Activated naive CD4-positive, alpha-beta T cell treated with anti-CD3 and anti-CD28 coated beads, Interleukin-2, amount 50 U/mL, for 24 hours (primary cell): ENCODE results near the gene OFD1.

ENCODE experiments used
- H3K27ac Mint-ChIP-seq: one replicate; pipeline ENCODE4 v1.8.0; 2021; ENCODE audit warnings: mild to moderate bottlenecking, mixed read lengths
- H3K27me3 Mint-ChIP-seq: one replicate; pipeline ENCODE4 v1.8.0; 2021; ENCODE audit warnings: mixed read lengths
- H3K36me3 Mint-ChIP-seq: one replicate; pipeline ENCODE4 v1.8.0; 2021; ENCODE audit warnings: mixed read lengths
- H3K4me1 Mint-ChIP-seq: one replicate; pipeline ENCODE4 v1.8.0; 2021; ENCODE audit warnings: mixed read lengths
- H3K4me3 Mint-ChIP-seq: one replicate; pipeline ENCODE4 v1.8.0; 2021; ENCODE audit warnings: mild to moderate bottlenecking, mixed read lengths
- H3K9me3 Mint-ChIP-seq: one replicate; pipeline ENCODE4 v1.8.0; 2021; ENCODE audit warnings: mixed read lengths

The OFD1 gene, protein sequence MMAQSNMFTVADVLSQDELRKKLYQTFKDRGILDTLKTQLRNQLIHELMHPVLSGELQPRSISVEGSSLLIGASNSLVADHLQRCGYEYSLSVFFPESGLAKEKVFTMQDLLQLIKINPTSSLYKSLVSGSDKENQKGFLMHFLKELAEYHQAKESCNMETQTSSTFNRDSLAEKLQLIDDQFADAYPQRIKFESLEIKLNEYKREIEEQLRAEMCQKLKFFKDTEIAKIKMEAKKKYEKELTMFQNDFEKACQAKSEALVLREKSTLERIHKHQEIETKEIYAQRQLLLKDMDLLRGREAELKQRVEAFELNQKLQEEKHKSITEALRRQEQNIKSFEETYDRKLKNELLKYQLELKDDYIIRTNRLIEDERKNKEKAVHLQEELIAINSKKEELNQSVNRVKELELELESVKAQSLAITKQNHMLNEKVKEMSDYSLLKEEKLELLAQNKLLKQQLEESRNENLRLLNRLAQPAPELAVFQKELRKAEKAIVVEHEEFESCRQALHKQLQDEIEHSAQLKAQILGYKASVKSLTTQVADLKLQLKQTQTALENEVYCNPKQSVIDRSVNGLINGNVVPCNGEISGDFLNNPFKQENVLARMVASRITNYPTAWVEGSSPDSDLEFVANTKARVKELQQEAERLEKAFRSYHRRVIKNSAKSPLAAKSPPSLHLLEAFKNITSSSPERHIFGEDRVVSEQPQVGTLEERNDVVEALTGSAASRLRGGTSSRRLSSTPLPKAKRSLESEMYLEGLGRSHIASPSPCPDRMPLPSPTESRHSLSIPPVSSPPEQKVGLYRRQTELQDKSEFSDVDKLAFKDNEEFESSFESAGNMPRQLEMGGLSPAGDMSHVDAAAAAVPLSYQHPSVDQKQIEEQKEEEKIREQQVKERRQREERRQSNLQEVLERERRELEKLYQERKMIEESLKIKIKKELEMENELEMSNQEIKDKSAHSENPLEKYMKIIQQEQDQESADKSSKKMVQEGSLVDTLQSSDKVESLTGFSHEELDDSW

DNA sequence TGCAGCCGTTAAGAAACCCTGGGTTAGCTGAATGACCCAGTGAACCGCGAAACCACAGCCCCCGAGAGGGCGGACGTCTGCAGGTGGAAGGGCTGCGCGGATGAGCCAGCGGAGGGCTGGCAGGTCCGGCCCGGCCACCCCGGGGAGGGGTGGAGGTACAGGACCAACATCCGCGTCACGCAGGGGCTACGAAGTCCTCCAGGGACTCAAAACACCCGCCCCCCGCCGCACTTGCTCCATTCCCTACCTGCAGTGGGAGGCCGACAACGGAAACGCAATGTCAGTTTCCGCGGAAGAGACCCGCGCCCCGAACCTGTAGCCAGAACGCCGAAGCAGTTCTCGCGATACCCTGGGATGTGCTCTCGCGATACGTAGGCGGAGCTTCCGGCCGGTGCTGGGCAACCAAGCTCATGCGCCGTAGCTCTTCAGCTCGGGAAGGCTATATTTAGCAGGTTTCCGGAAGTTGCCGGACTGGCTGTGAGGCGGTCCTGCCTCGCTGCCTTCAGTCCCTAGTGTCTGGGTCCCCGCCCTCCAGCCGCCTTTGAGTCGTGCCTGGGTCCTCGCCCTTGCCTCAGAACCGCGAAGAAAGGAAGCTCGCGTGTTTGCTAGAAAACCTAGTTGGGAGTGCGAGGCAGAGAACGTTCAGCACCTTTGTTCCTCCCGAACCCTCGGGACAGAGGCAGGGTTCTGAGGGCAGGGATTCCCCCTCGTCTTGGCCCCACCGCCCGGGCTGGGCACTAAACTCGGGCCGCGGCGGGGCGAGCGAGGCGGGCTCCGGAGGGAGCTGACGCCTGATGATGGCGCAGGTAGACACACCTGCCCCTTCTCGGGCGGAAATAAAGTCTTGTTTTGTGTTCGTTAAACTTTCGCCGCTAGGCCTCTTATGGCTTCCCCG, at the start of gene OFD1, which contains the start of gene TRAPPC2:
Gene OFD1 (plus strand): TSS at position 471 of the 895 bp plus-strand sequence. CDS start 324 bp downstream, at position 795.
Gene TRAPPC2 (minus strand): TSS at position 343 of the 895 bp plus-strand sequence. CDS start 14,657 bp downstream, outside the sequence.
- H3K27me3 Mint-ChIP-seq, result no peaks in the 10 kb centered on the region
- H3K36me3 Mint-ChIP-seq, result peaks cover 17% of the 10 kb centered on the region
- H3K4me1 Mint-ChIP-seq, result peaks cover 57% of the 10 kb centered on the region
- H3K4me3 Mint-ChIP-seq, result peak within 1 kb of the TSS; percentile 99
- H3K27ac Mint-ChIP-seq, result peak within 1 kb of the TSS; percentile 98
- no peaks in the 10 kb centered on the region for H3K9me3 Mint-ChIP-seq

GRCh38 chrX:13685126-13685763, 49.3 kb upstream of the OFD1 start:
- Mint-ChIP-seq H3K9me3 (no peaks in the 10 kb centered on the region), H3K4me1 (peaks cover 38% of the 10 kb centered on the region), H3K27ac (peak overlapping the region; percentile 89)

DNA sequence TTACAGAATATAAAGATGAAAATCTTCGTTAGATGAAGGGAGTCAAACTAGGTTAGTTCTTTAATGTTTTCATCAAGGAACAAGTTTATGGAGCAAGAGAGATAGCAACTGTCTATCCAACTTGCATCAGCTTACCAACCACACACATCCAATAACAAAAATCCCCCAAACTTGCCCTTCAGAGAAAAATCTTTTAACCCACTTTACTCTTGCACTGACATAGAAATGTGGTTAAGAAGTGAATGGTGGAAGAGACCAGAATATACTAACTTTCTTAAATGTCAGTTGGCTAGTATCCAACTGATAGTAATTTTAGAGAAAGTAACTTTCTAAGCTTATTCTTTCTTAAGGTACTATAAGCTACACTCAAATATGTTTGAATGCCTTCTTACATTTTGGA, 47.3 kb upstream of the OFD1 start:
- Mint-ChIP-seq H3K4me1 (peaks cover 51% of the 10 kb centered on the region), H3K9me3 (no peaks in the 10 kb centered on the region), H3K27me3 (no peaks in the 10 kb centered on the region), H3K36me3 (peaks cover 5% of the 10 kb centered on the region), H3K4me3 (peak overlapping the region; percentile 43), H3K27ac (peak overlapping the region; percentile 94)

More at GRCh38 chrX:13685126-13685763, 49.3 kb upstream of the OFD1 start:
- Mint-ChIP-seq H3K36me3 (peaks cover 5% of the 10 kb centered on the region), H3K4me3 (no peak overlapping the region), H3K27me3 (no peaks in the 10 kb centered on the region)

GRCh38 chrX:13688384-13688957, 46.1 kb upstream of the OFD1 start:
- Mint-ChIP-seq H3K27me3 (no peaks in the 10 kb centered on the region), H3K27ac (peak overlapping the region; percentile 96), H3K4me3 (peak overlapping the region; percentile 93), H3K36me3 (peaks cover 8% of the 10 kb centered on the region), H3K4me1 (peaks cover 64% of the 10 kb centered on the region), H3K9me3 (no peaks in the 10 kb centered on the region)

- no peaks in the 10 kb centered on the region for H3K9me3 Mint-ChIP-seq
- H3K4me1 Mint-ChIP-seq, result peaks cover 64% of the 10 kb centered on the region
- no peaks in the 10 kb centered on the region for H3K27me3 Mint-ChIP-seq
- peaks cover 5% of the 10 kb centered on the region for H3K36me3 Mint-ChIP-seq
- peak within 1 kb of the TSS; percentile 93 for H3K4me3 Mint-ChIP-seq
- H3K27ac Mint-ChIP-seq, result peak within 1 kb of the TSS; percentile 96
Measured at GRCh38 chrX:13688958-13689740, 45.4 kb upstream of the OFD1 start, which contains the start of gene RAB9A. Gene RAB9A (plus strand): TSS chrX:13689128. CDS start chrX:13708747, 19,619 bp downstream.

DNA sequence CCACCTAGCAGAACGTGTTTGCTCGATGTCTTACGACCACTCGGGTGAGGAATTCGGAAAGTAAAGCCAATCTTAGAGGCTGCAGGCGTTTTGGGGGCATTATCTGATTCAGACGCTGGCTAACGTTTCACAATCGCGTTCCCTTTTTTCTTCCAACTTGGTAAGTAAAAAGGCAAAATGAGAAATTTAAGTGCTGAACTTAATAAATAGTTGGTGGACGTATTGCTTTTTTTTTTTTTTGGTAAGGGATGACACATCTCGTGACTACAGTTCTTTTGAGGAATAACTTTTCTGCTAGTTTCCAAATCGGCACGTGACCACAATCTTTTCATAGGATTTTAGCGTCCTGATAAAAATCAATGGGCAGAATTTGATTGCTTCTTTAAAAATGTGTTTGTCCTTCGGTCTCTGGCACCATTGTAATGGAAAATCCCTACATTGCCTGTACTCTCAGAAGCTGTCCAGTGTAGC, 44.8 kb upstream of the OFD1 start:
- Mint-ChIP-seq H3K36me3 (peaks cover 5% of the 10 kb centered on the region), H3K4me3 (peak overlapping the region; percentile 93), H3K27me3 (no peaks in the 10 kb centered on the region), H3K4me1 (peaks cover 61% of the 10 kb centered on the region), H3K27ac (peak overlapping the region; percentile 96), H3K9me3 (no peaks in the 10 kb centered on the region)

- no peaks in the 10 kb centered on the region for H3K27me3 Mint-ChIP-seq
Measured at GRCh38 chrX:13690836-13691235, 43.7 kb upstream of the OFD1 start.

GRCh38 chrX:13691841-13692371, 42.6 kb upstream of the OFD1 start:
- Mint-ChIP-seq H3K4me1 (peaks cover 68% of the 10 kb centered on the region), H3K36me3 (peaks cover 3% of the 10 kb centered on the region), H3K27ac (peak overlapping the region; percentile 59)

More at GRCh38 chrX:13690836-13691235, 43.7 kb upstream of the OFD1 start:
- Mint-ChIP-seq H3K4me3 (peak overlapping the region; percentile 93), H3K27ac (peak overlapping the region; percentile 96), H3K9me3 (no peaks in the 10 kb centered on the region), H3K36me3 (peaks cover 3% of the 10 kb centered on the region), H3K4me1 (peaks cover 61% of the 10 kb centered on the region)

GRCh38 chrX:13692771-13693231, 41.7 kb upstream of the OFD1 start:
- Mint-ChIP-seq H3K4me3 (peak overlapping the region; percentile 53), H3K27ac (peak overlapping the region; percentile 85), H3K9me3 (no peaks in the 10 kb centered on the region), H3K4me1 (peaks cover 67% of the 10 kb centered on the region), H3K27me3 (no peaks in the 10 kb centered on the region), H3K36me3 (peaks cover 4% of the 10 kb centered on the region)

More at GRCh38 chrX:13691841-13692371, 42.6 kb upstream of the OFD1 start:
- H3K9me3 Mint-ChIP-seq, result no peaks in the 10 kb centered on the region
- peak overlapping the region; percentile 54 for H3K4me3 Mint-ChIP-seq
- no peaks in the 10 kb centered on the region for H3K27me3 Mint-ChIP-seq

DNA sequence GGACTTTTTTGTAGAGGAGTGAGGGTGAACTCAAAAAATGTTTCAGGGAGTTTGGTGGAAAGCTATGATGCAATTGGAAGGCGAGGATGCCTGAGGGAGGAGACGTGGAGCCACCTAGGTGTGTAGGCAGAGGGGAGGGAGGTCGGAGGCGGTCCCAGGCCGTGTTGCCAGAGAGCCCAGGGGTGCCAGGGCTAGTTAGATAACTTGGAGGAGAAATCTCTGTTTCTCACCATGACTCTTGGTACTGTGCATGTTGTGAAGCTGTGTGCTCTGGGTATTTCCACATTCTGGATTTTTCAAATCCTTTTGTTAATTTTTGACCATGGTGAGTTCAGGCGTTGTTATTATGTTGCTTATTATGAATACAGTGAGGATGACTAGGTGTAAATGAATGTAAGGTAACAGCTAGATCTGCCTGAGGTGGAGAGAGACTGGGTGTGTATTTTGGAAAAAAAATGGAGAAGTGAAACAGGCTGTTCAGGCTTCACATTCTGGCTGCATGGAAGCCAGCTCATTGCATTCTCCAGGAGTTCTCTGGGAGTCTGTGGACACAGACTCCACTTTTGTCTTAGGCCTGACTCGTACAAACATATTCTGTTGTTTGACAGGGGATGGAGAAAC, 41.1 kb upstream of the OFD1 start:
- H3K4me1 Mint-ChIP-seq, result peaks cover 61% of the 10 kb centered on the region
- H3K9me3 Mint-ChIP-seq, result no peaks in the 10 kb centered on the region
- peak overlapping the region; percentile 53 for H3K4me3 Mint-ChIP-seq
- H3K36me3 Mint-ChIP-seq, result peaks cover 4% of the 10 kb centered on the region
- H3K27me3 Mint-ChIP-seq, result no peaks in the 10 kb centered on the region
- H3K27ac Mint-ChIP-seq, result peak overlapping the region; percentile 85

DNA sequence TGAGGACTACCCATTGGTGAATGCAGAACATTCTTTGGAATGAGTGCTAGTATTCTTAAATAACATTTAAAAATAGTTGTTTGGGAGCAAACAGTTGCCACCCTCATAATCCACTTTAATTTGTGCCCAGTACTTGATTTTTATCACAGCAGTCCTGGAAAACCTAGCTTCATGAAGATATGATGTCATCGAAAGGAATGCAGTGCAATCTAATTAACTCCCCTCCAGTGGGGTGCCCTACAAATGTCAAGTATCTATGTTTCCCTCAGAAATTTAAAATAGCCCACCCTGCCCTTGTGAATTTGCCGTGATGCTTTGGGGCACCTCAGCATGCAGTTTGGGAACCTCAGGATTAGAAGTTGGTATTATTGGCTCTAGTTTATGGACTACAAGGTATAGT, 40.2 kb upstream of the OFD1 start:
- Mint-ChIP-seq H3K36me3 (peaks cover 4% of the 10 kb centered on the region), H3K4me3 (no peak overlapping the region), H3K4me1 (peaks cover 63% of the 10 kb centered on the region), H3K27ac (no peak overlapping the region), H3K27me3 (no peaks in the 10 kb centered on the region), H3K9me3 (no peaks in the 10 kb centered on the region)

DNA sequence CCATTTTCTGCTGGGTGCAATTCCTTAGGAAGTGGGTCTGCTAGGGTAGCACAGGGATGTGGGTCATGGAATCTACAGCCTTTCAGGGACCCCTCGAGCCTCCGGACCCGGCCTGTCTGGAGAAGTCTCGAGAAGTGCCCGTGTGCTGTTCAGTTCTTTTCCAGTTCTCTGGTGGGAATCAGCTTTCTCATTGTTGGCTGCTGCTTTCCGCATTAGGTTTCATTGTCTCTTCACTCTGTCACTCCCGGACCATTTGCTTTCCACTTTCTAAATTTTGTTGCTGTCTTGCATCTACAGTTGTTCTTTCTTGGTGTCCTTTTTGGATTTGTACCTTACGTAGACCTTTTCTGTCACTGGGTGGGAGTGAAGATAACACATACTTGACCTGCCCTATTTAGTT, 39.6 kb upstream of the OFD1 start:
- Mint-ChIP-seq H3K27me3 (no peaks in the 10 kb centered on the region), H3K9me3 (no peaks in the 10 kb centered on the region), H3K4me3 (no peak overlapping the region), H3K4me1 (peaks cover 66% of the 10 kb centered on the region), H3K36me3 (peaks cover 4% of the 10 kb centered on the region), H3K27ac (peak overlapping the region; percentile 4)
